Omental fat pad (tissue), 4 donors: ENCODE data around the gene JPH4. TPM values are rescaled to one million over a fixed set of nuclear protein-coding genes. Genes with fewer than 3 reads are reported as not detected.

Source experiments
- ATAC-seq: fragments of 150-250 bp; one replicate; pipeline ENCODE4 v1.9.1; 2016; ENCODE audit warnings: mild to moderate bottlenecking, moderate library complexity; ENCODE audit not compliant: low FRiP score
- DNase-seq: peaks from one replicate; pipeline ENCODE4 v3.0.0-alpha.2; 2019; ENCODE audit warnings: low spot score
- total RNA-seq, 4 donors: library from RNA; depleted of rRNA; stranded (reverse); fragments of >200 nt; gene quantifications; one replicate each; pipeline ENCODE4 v1.1.0, GENCODE V29; 2016
- TF ChIP-seq, protein P1 (sequence below), 3 donors: fragments of 450-650 bp; IDR thresholded peaks; one replicate each; pipeline ENCODE4 v1.5.1; 2016 to 2017; ENCODE audit warnings: antibody characterized with exemption in 3 of 3, mild to moderate bottlenecking in 3 of 3, moderate library complexity in 2 of 3

JPH4 gene
- total RNA-seq, 4 donors from 2014 or later, result 0.56 to 1.2 (median 0.90) TPM

DNA sequence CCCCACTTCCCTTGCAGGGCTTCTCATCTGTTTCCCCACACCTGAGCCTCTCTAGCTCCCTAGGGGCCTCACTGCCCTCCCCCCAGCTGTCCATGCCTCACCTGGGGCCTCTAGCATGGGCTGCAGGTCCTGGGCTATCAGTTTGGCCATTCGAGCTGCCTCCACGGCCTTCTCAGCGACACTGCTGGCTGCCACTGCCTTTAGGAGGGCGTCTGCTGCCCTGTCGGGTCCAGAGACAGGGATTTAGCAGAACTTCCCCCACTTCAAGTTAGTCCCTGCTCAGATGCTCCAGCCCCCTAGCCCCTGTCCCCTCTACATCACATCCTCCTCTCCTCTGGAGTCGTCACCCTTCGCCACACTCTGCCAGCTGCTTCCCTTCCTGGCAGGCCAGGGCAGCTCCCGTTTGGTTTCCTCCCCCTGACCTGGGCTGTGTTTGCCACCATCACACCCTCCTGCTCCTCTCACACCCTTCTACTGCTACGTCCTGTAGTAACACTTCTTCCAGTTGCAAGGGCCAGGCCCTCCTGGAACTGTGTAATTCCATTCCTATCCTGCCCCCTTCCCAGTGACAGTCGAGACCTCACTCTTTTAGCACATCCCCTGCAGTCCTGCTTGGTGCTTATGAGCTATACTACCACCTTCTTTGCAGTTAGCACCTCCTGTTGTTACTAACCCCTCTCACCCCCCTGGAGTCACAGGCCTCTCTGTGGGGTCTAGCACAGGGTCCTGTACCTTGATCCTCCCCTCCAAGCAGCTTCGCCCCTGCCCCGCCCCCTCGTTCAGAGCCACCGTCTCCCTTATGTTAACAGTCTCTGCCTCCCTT is 6.7 kb downstream of the JPH4 start:
- TF ChIP-seq, protein P1, sequence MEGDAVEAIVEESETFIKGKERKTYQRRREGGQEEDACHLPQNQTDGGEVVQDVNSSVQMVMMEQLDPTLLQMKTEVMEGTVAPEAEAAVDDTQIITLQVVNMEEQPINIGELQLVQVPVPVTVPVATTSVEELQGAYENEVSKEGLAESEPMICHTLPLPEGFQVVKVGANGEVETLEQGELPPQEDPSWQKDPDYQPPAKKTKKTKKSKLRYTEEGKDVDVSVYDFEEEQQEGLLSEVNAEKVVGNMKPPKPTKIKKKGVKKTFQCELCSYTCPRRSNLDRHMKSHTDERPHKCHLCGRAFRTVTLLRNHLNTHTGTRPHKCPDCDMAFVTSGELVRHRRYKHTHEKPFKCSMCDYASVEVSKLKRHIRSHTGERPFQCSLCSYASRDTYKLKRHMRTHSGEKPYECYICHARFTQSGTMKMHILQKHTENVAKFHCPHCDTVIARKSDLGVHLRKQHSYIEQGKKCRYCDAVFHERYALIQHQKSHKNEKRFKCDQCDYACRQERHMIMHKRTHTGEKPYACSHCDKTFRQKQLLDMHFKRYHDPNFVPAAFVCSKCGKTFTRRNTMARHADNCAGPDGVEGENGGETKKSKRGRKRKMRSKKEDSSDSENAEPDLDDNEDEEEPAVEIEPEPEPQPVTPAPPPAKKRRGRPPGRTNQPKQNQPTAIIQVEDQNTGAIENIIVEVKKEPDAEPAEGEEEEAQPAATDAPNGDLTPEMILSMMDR (IDR thresholded peaks at IDR 0.05), result no peak
- DNase-seq (no peak), ATAC-seq (no peak)

DNA sequence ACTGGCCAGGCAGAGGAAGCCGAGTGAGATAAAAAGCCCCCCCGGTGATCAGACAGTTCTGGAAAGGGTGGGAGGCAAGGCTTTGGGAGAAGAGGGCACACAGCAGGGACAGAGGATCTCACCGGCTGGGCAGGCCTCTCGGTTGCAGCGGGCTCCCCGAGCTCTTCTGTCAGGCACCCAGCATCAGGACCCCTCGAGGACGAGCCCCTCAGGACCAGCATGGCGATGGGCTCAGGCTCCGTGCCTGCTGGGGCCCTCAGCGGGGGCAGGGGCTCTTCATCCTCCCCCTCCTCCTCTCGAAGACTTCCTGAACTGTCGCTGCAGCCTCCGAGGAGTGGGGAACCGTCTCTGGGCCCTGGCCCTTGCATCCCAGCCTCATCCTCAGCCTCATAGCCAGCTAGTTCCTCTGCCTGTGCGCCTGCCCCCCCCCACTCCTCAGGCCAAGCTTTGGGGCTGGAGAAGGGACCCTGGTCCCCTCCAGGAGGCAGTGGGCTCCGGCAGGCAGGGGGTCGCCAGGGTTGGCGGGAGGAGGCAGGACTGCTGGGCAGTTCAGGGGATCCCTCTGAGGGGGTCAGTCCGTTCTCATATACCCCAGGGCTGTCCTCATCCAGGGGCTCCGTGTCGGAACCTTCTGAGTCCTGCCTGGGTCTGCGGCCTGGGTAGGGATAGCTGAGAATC is 7.6 kb downstream of the JPH4 start:
- ATAC-seq (no peak), DNase-seq (no peak)
- TF ChIP-seq, protein P1 (IDR thresholded peaks at IDR 0.05), result no peak

DNA sequence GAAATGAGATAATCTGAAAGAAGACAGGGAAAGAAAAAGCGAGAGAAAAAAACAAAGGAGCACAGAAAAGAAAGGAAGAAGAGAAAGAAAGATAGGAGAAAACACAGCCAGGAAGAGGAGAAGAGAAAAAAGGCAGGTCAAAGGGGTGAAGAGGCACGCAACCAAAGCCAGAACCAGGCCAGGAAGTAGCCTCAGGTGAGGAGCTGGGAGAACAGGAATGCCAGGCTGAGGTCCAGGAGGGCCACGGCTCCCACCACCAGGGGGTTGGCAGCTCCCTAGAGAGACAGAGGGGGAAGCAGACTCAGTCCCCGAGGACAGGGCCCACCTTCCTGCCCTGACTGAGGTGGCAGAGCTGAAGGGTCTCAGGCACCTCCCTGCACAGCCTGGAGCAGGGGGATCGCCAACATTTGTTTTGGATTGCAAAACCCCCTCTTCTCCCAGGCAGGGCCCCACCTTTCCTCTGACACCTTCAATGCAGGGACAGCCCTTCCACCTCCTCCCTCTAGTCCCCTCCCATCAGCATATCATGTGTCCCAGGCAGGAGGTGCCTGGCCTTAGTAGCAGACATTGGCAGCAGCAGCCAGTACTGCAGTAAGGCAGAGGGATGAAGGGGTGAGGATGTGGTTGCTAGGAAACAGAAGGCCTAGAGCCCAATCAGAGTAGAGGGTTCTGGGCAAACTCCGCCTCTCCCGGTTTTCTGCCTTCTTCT is 9.0 kb downstream of the JPH4 start:
- ATAC-seq (no peak), DNase-seq (no peak)
- TF ChIP-seq, protein P1 (IDR thresholded peaks at IDR 0.05), result no peak

DNA sequence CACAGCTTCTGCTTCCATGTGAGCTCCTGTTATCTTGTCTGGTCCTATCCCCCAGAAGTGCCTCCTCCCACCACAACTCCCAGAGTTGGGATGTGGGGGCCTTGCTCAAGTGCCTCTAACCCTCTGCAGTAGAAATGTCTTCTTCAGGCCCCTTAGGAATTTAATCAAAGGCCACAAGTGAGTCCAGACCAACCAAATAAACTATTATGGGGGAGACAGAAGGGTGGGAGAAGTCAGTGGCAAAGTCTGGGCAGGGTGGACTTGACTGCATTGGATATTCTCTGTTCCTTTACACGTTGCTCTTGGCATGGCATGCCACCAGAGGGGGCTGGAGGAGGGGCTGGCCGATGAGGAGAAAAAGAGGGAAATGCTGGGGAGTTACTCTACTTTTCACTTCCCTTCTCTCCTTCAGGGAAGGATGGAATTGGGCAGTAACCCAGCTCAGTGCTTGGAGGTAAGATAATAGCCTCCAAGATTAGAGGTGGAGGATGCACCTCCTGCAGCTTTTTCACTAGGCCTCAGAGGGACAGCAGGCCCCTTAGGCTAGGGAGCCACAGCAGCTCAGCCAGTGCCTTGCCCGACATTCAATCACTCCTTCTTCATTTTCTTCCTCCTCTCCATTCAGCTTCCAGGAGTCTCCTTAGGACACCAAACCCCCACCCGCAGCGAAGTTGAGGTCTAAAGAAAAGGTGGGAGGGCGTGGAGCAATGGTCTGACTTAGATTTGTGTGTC is 9.8 kb downstream of the JPH4 start:
- DNase-seq, result no peak
- no peak for ATAC-seq
- TF ChIP-seq, protein P1 (IDR thresholded peaks at IDR 0.05), result no peak

DNA sequence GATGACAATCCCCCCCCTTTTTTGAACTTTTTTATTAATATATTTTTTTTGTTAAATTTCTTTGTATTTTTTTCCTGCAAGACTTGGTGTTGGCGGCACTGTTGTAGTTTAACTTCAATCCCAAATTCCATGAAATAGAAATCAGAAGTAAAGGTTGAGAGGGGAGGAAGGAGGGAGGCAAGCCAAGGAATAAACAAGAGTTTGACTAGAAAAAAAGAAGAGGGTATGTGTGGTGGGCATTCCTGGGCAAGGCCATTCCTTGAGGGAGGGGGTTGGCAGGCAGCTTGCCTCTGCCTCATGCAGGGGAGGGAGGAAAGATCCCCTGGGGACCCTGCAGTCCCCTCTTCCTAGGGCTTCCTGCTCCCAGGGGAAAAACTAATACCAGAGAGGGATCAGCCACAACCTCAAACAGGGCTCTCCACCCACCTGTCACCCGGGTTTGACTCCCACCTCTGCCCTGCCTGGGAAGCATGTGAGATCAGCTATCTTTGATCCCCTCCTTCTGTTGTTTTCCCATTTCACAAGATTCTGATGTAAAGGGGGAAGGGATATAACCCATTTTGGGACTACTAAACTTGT is 10.5 kb downstream of the JPH4 start:
- no peak for ATAC-seq
- TF ChIP-seq, protein P1 (IDR thresholded peaks at IDR 0.05), result no peak
- no peak for DNase-seq
